Measurements from ENCODE around the gene STK40. TPM values are rescaled to one million over a fixed set of nuclear protein-coding genes. Genes with fewer than 3 reads are reported as not detected.

STK40 gene
- total and polyA plus RNA-seq, 8 donors: 21.2 to 68.1 (median 37.6) TPM

- no peaks in the 10 kb centered on the region for H3K9me3 ChIP-seq
- TF ChIP-seq CTCF (IDR thresholded peaks at IDR 0.05): no peak
- peaks cover 26 to 43% (median 26%) of the 10 kb centered on the region in 3 donors for H3K4me1 ChIP-seq
- intact Hi-C loops (cut with DNase I): no loop called here
- DNase-seq (no peak), FAIRE-seq (no peak), ATAC-seq (no peak)
- no peaks in the 10 kb centered on the region for H3K36me3 ChIP-seq
- no peak overlapping the region for H3K4me3 ChIP-seq
- no peaks in the 10 kb centered on the region for H3K27me3 ChIP-seq
- peak overlapping the region in 3 of 4 donors; percentile 70 to 86 (median 78) for H3K27ac ChIP-seq
- 89 to 97% methylated on average over 3 of the region's 3 CpGs for WGBS, 2 donors
These were observed 13.1 kb downstream of the STK40 start for GRCh38 chr1:36372617-36373016.

GRCh38 chr1:36369061-36369861 is 16.5 kb downstream of the STK40 start:
- ATAC-seq: peak; percentile 44 to 75 (median 68)

GRCh38 chr1:36367798-36368197 is 17.9 kb downstream of the STK40 start:
- no peak for FAIRE-seq
- no peak overlapping the region for H3K4me3 ChIP-seq
- WGBS, 2 donors: 90 to 91% methylated on average over 4 of the region's 4 CpGs
- DNase-seq: peak in 1 of 6 donors; percentile 14
- H3K4me1 ChIP-seq: peaks cover 0 to 12% (median 0%) of the 10 kb centered on the region in 3 donors
- intact Hi-C loops (cut with DNase I): no loop called here
- H3K27me3 ChIP-seq: no peaks in the 10 kb centered on the region
- no peaks in the 10 kb centered on the region for H3K9me3 ChIP-seq
- H3K27ac ChIP-seq: no peak overlapping the region
- ATAC-seq: no peak
- TF ChIP-seq CTCF (IDR thresholded peaks at IDR 0.05): no peak
- H3K36me3 ChIP-seq: peaks cover 0 to under 1% (median 0%) of the 10 kb centered on the region in 3 donors

More at GRCh38 chr1:36369061-36369861, 16.5 kb downstream of the STK40 start:
- H3K9me3 ChIP-seq: no peaks in the 10 kb centered on the region
- no peaks in the 10 kb centered on the region for H3K27me3 ChIP-seq
- H3K27ac ChIP-seq: no peak overlapping the region
- intact Hi-C loops (cut with DNase I): no loop called here
- peak; percentile 67 to 89 (median 82) for DNase-seq
- H3K4me1 ChIP-seq: peaks cover 10 to 25% (median 11%) of the 10 kb centered on the region in 3 donors
- H3K36me3 ChIP-seq: no peaks in the 10 kb centered on the region
- WGBS, 2 donors: 38 to 41% methylated on average over 7 of the region's 7 CpGs
- TF ChIP-seq CTCF (IDR thresholded peaks at IDR 0.05): peak; percentile 83 to 94 (median 92)
- no peak for FAIRE-seq
- no peak overlapping the region for H3K4me3 ChIP-seq

GRCh38 chr1:36367066-36367465 is 18.7 kb downstream of the STK40 start:
- no peak for FAIRE-seq
- no peak for ATAC-seq
- no peak for TF ChIP-seq CTCF (IDR thresholded peaks at IDR 0.05)
- Histone ChIP-seq H3K4me3 (no peak overlapping the region), H3K27me3 (no peaks in the 10 kb centered on the region), H3K9me3 (no peaks in the 10 kb centered on the region), H3K36me3 (peaks cover 0 to 8% (median 5%) of the 10 kb centered on the region in 3 donors), H3K27ac (no peak overlapping the region), H3K4me1 (peaks cover 0 to 6% (median 0%) of the 10 kb centered on the region in 3 donors)
- DNase-seq: peak in 1 of 6 donors; percentile 29
- intact Hi-C loops (cut with DNase I): no loop called here
- 82 to 88% methylated on average over 5 of the region's 5 CpGs for WGBS, 2 donors

Data from pancreas (tissue), 10 donors.